MCF 10A (cell line): ENCODE results near the gene THAP3. TPM values are rescaled to one million over a fixed set of nuclear protein-coding genes. Genes with fewer than 3 reads are reported as not detected.
"Not testable (repeated sequence)": the region's sequence is repeated elsewhere in the genome, so short reads cannot be mapped to it uniquely, and the experiment has no call there.

Experiments
- BruUV-seq: library from RNA; stranded (reverse); fragments of 400-500 nt; replicated peaks from 2 replicates; lab custom pipeline; 2021; lab: Mats Ljungman, UMichigan
- CTCF ChIA-PET: fragments of 300-600 bp; sonication (Branson Sonifier 250); formaldehyde crosslinking; extraction: SDS; loops from one replicate; lab custom pipeline; 2021; ENCODE audit warnings: antibody characterized with exemption, inconsistent platforms; lab: Yijun Ruan, JAX
- POLR2A ChIA-PET: fragments of 300-600, 350-650 bp; sonication (Branson Sonifier 250); formaldehyde crosslinking; extraction: SDS; loops from one replicate; lab custom pipeline; 2020; ENCODE audit warnings: antibody characterized with exemption, inconsistent platforms; lab: Yijun Ruan, JAX
- DNase-seq: peaks from one replicate; pipeline ENCODE4 v3.0.0-alpha.2; 2018; ENCODE audit not compliant: unreplicated experiment
- H3K27ac Mint-ChIP-seq: one replicate; pipeline ENCODE4 v1.8.0; 2022; ENCODE audit warnings: mild to moderate bottlenecking, low read depth, mixed read lengths; ENCODE audit not compliant: unreplicated experiment
- H3K27me3 Mint-ChIP-seq: one replicate; pipeline ENCODE4 v1.8.0; 2022; ENCODE audit warnings: mixed read lengths; ENCODE audit not compliant: insufficient read depth, unreplicated experiment
- H3K36me3 Mint-ChIP-seq: one replicate; pipeline ENCODE4 v1.8.0; 2022; ENCODE audit warnings: mild to moderate bottlenecking, moderate library complexity, mixed read lengths; ENCODE audit not compliant: insufficient read depth, unreplicated experiment
- H3K4me1 Mint-ChIP-seq: one replicate; pipeline ENCODE4 v1.8.0; 2022; ENCODE audit warnings: mixed read lengths; ENCODE audit not compliant: insufficient read depth, unreplicated experiment
- H3K4me3 Mint-ChIP-seq: one replicate; pipeline ENCODE4 v1.8.0; 2022; ENCODE audit warnings: mild to moderate bottlenecking, moderate library complexity, mixed read lengths; ENCODE audit not compliant: unreplicated experiment
- H3K9me3 Mint-ChIP-seq: one replicate; pipeline ENCODE4 v1.8.0; 2022; ENCODE audit warnings: mixed read lengths; ENCODE audit not compliant: unreplicated experiment
- CTCF ChIP-seq: fragments of 200-600 bp; IDR thresholded peaks from one replicate; pipeline ENCODE4 v1.8.0; 2022; ENCODE audit warnings: antibody characterized with exemption, mild to moderate bottlenecking; ENCODE audit not compliant: unreplicated experiment
- intact Hi-C: fragments of 100-400 bp; cut with micrococcal nuclease; formaldehyde crosslinking; loops from 2 replicates; pipeline ENCODE4 v1.14.1; 2022
- total RNA-seq: library from RNA; stranded (reverse); gene quantifications from 2 replicates; pipeline ENCODE4 v1.2.3, GENCODE V29; 2022

Gene THAP3
- total RNA-seq, 1 experiment from 2014 or later, result 14.7 TPM

- CTCF ChIA-PET, result interaction anchor here (1.0 to 1.2 kb wide), 2 partner anchors 12 to 37 kb away, joined by 3 read pairs; no protein-coding TSS in a partner anchor
- no peak overlapping the region for H3K27ac Mint-ChIP-seq
- H3K4me3 Mint-ChIP-seq, result no peak overlapping the region
- TF ChIP-seq CTCF, result no peak
- H3K9me3 Mint-ChIP-seq, result no peaks in the 10 kb centered on the region
- H3K27me3 Mint-ChIP-seq, result no peaks in the 10 kb centered on the region
- intact Hi-C loops, result no loop called here
- no peak for DNase-seq
- H3K36me3 Mint-ChIP-seq, result peaks cover 85% of the 10 kb centered on the region
- H3K4me1 Mint-ChIP-seq, result peaks cover 17% of the 10 kb centered on the region
- no TSS peak for BruUV-seq
- POLR2A ChIA-PET, result interaction anchor here (1.1 to 7.4 kb wide), 4 partner anchors 9 to 205 kb away, joined by 3 to 103 read pairs (median 10); partner anchors contain the start of gene ZBTB48
Measured at GRCh38 chr1:6596886-6597776, 27.5 kb upstream of the THAP3 start.

GRCh38 chr1:6597777-6598131 is 26.9 kb upstream of the THAP3 start:
- Mint-ChIP-seq H3K4me1 (peaks cover 17% of the 10 kb centered on the region), H3K27ac (no peak overlapping the region), H3K9me3 (no peaks in the 10 kb centered on the region), H3K27me3 (no peaks in the 10 kb centered on the region), H3K4me3 (no peak overlapping the region), H3K36me3 (peaks cover 80% of the 10 kb centered on the region)
- no peak for DNase-seq
- ChIA-PET POLR2A (interaction anchor here (1.1 to 7.4 kb wide), 4 partner anchors 9 to 205 kb away, joined by 3 to 103 read pairs (median 10); partner anchors contain the start of gene ZBTB48), CTCF (interaction anchor here (1.0 to 1.2 kb wide), 2 partner anchors 13 to 37 kb away, joined by 3 read pairs; no protein-coding TSS in a partner anchor)
- BruUV-seq, result no TSS peak
- TF ChIP-seq CTCF, result no peak
- intact Hi-C loops, result no loop called here

- H3K4me1 Mint-ChIP-seq, result peaks cover 17% of the 10 kb centered on the region
- peak; percentile 74 for DNase-seq
- ChIA-PET POLR2A (interaction anchor here (0.7 to 7.4 kb wide), 15 partner anchors 11 to 185 kb away, joined by 3 to 103 read pairs (median 8); partner anchors contain the start of genes NOL9, PLEKHG5, TAS1R1 and ZBTB48), CTCF (interaction anchor here (0.7 to 3.0 kb wide), 9 partner anchors 11 to 113 kb away, joined by 3 to 10 read pairs (median 4); partner anchors contain the start of gene TAS1R1)
- no peak for TF ChIP-seq CTCF
- no peaks in the 10 kb centered on the region for H3K27me3 Mint-ChIP-seq
- intact Hi-C loops, result no loop called here
- no TSS peak for BruUV-seq
- H3K4me3 Mint-ChIP-seq, result peak overlapping the region; percentile 99
- peak overlapping the region; percentile 99 for H3K27ac Mint-ChIP-seq
- H3K9me3 Mint-ChIP-seq, result no peaks in the 10 kb centered on the region
- peaks cover 64% of the 10 kb centered on the region for H3K36me3 Mint-ChIP-seq
Measured at GRCh38 chr1:6599141-6599975, 25.3 kb upstream of the THAP3 start.

- intact Hi-C loops, result loop anchor here (1.0 kb wide), 1 partner anchor 46 kb away; the partner anchor contains the start of gene NOL9
- not testable (repeated sequence) for BruUV-seq, DNase-seq, H3K27me3 Mint-ChIP-seq, H3K9me3 Mint-ChIP-seq
- peak overlapping the region; percentile 99 for H3K27ac Mint-ChIP-seq
- H3K4me1 Mint-ChIP-seq, result peaks cover 17% of the 10 kb centered on the region
- POLR2A ChIA-PET, result interaction anchor here (0.8 to 7.4 kb wide), 17 partner anchors 11 to 186 kb away, joined by 3 to 103 read pairs (median 6); partner anchors contain the start of genes NOL9, PHF13, PLEKHG5 and TAS1R1
- CTCF ChIA-PET, result interaction anchor here (0.6 to 3.0 kb wide), 10 partner anchors 10 to 114 kb away, joined by 3 to 10 read pairs (median 4); partner anchors contain the start of gene TAS1R1
- peak overlapping the region; percentile 99 for H3K4me3 Mint-ChIP-seq
- H3K36me3 Mint-ChIP-seq, result peaks cover 57% of the 10 kb centered on the region
Measured at GRCh38 chr1:6599991-6600390, 24.7 kb upstream of the THAP3 start.
